ENCODE data around the gene STK38. TPM values are rescaled to one million over a fixed set of nuclear protein-coding genes. Genes with fewer than 3 reads are reported as not detected.

STK38 gene
- total RNA-seq, 1 experiment from 2014 or later = 20.1 TPM

GRCh38 chr6:36580184-36580526, 32.9 kb upstream of the STK38 start:
- BruUV-seq (replicated peaks) = no TSS peak
- H3K36me3 ChIP-seq (ENCODE audit: control insufficient read depth in 1 of 2, insufficient read depth in 2 of 2, low read length in 2 of 2) = no peaks in the 10 kb centered on the region
- ChIA-PET CTCF (interaction anchor here (0.6 to 1.5 kb wide), 4 partner anchors 151 to 592 kb away, joined by 3 to 4 read pairs (median 3); no protein-coding TSS in a partner anchor), POLR2A (interaction anchor here (0.9 to 1.8 kb wide), 3 partner anchors 12 to 16 kb away, joined by 4 to 9 read pairs (median 5); no protein-coding TSS in a partner anchor), RAD21 (ENCODE audit: low non-redundant PET in 1 of 2, low total read pairs in 2 of 2, uncharacterized antibody in 2 of 2, unreplicated experiment in 2 of 2) (interaction anchor here in 1 of 2 experiments (0.5 kb wide), 1 partner anchor 149 kb away, joined by 3 read pairs; no protein-coding TSS in a partner anchor)
- H4K20me1 ChIP-seq (ENCODE audit: insufficient read depth) = no peaks in the 10 kb centered on the region
- H3K79me2 ChIP-seq (ENCODE audit: insufficient read depth, low read length) = no peaks in the 10 kb centered on the region
- TF ChIP-seq EGR1 (IDR thresholded peaks at IDR 0.05; ENCODE audit: low read depth) = no peak
- TF ChIP-seq ZFX (IDR thresholded peaks at IDR 0.05) = no peak
- peak overlapping the region; percentile 21 for H3K9ac ChIP-seq (ENCODE audit: low read length)
- no peaks in the 10 kb centered on the region for H3K27me3 ChIP-seq (ENCODE audit: insufficient read depth, low read length)
- no peak for DNase-seq (ENCODE audit: low read depth, low spot score)
- peak overlapping the region; percentile 57 for H3K4me2 ChIP-seq (ENCODE audit: low read length)
- H3K9me3 ChIP-seq (ENCODE audit: control insufficient read depth in 1 of 2, insufficient read depth in 1 of 2, low read depth in 1 of 2, low read length in 2 of 2) = no peaks in the 10 kb centered on the region
- H3K27ac ChIP-seq (ENCODE audit: low read depth, low read length) = peak overlapping the region; percentile 42
- intact Hi-C loops (cut with micrococcal nuclease) = no loop called here
- peaks cover 27 to 41% of the 10 kb centered on the region in 2 experiments for H3K4me1 ChIP-seq (ENCODE audit: control insufficient read depth in 1 of 2, insufficient read depth in 2 of 2, low read length in 2 of 2)
- no peak for ATAC-seq
- no peaks in the 10 kb centered on the region for H3K9me2 ChIP-seq (ENCODE audit: insufficient read depth)
- H3K4me3 ChIP-seq (replicated peaks in 1 of 2; ENCODE audit: low read depth in 1 of 2, low read length in 2 of 2) = no peak overlapping the region
- peak overlapping the region; percentile 59 for H2AFZ ChIP-seq (ENCODE audit: low read depth, low read length, poor library complexity, severe bottlenecking)

- RAD21 ChIA-PET (ENCODE audit: low non-redundant PET in 1 of 2, low total read pairs in 2 of 2, uncharacterized antibody in 2 of 2, unreplicated experiment in 2 of 2) = no interaction called here
- Histone ChIP-seq H4K20me1 (ENCODE audit: insufficient read depth) (no peaks in the 10 kb centered on the region), H3K4me2 (ENCODE audit: low read length) (peak overlapping the region; percentile 65), H3K27ac (ENCODE audit: low read depth, low read length) (peak overlapping the region; percentile 30; the same call in 1 of the 2 replicates), H3K4me1 (ENCODE audit: control insufficient read depth in 1 of 2, insufficient read depth in 2 of 2, low read length in 2 of 2) (peaks cover 27 to 41% of the 10 kb centered on the region in 2 experiments), H3K9me2 (ENCODE audit: insufficient read depth) (no peaks in the 10 kb centered on the region), H3K4me3 (replicated peaks in 1 of 2; ENCODE audit: low read depth in 1 of 2, low read length in 2 of 2) (no peak overlapping the region), H3K36me3 (ENCODE audit: control insufficient read depth in 1 of 2, insufficient read depth in 2 of 2, low read length in 2 of 2) (no peaks in the 10 kb centered on the region), H3K27me3 (ENCODE audit: insufficient read depth, low read length) (no peaks in the 10 kb centered on the region), H3K9ac (ENCODE audit: low read length) (peak overlapping the region; percentile 32; the same call in 1 of the 2 replicates), H2AFZ (ENCODE audit: low read depth, low read length, poor library complexity, severe bottlenecking) (peak overlapping the region; percentile 93), H3K79me2 (ENCODE audit: insufficient read depth, low read length) (no peaks in the 10 kb centered on the region), H3K9me3 (ENCODE audit: control insufficient read depth in 1 of 2, insufficient read depth in 1 of 2, low read depth in 1 of 2, low read length in 2 of 2) (no peaks in the 10 kb centered on the region)
- DNase-seq (ENCODE audit: low read depth, low spot score) (no peak), ATAC-seq (peak; percentile 6; the same call in 1 of the 2 replicates)
- intact Hi-C loops (cut with micrococcal nuclease) = no loop called here
- POLR2A ChIA-PET = no interaction called here
- TF ChIP-seq EZH2 (IDR thresholded peaks at IDR 0.05) (no peak), YY1 (IDR thresholded peaks at IDR 0.05; ENCODE audit: extremely low read depth, insufficient replicate concordance, low read depth, low read length) (no peak), REST (IDR thresholded peaks at IDR 0.05; ENCODE audit: low read depth) (no peak), EGR1 (IDR thresholded peaks at IDR 0.05; ENCODE audit: low read depth) (no peak), CBX3 (IDR thresholded peaks at IDR 0.05; ENCODE audit: low read depth) (no peak), SIN3A (IDR thresholded peaks at IDR 0.05; ENCODE audit: low read depth) (no peak), TCF7L2 (IDR thresholded peaks at IDR 0.05; ENCODE audit: borderline replicate concordance, extremely low read depth, insufficient read depth, insufficient read length) (no peak), RAD21 (IDR thresholded peaks at IDR 0.05; ENCODE audit: low read depth) (no peak), JUND (IDR thresholded peaks at IDR 0.05) (no peak), SP1 (IDR thresholded peaks at IDR 0.05; ENCODE audit: low read depth) (no peak), SRF (IDR thresholded peaks at IDR 0.05; ENCODE audit: low read depth) (no peak), ZNF274 (IDR thresholded peaks at IDR 0.05; ENCODE audit: low read depth, low read length) (no peak)
- TF ChIP-seq, protein P1, sequence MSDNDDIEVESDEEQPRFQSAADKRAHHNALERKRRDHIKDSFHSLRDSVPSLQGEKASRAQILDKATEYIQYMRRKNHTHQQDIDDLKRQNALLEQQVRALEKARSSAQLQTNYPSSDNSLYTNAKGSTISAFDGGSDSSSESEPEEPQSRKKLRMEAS (IDR thresholded peaks at IDR 0.05) = no peak
- TF ChIP-seq, protein P2, sequence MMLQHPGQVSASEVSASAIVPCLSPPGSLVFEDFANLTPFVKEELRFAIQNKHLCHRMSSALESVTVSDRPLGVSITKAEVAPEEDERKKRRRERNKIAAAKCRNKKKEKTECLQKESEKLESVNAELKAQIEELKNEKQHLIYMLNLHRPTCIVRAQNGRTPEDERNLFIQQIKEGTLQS (IDR thresholded peaks at IDR 0.05) = no peak
- TF ChIP-seq, protein P3, sequence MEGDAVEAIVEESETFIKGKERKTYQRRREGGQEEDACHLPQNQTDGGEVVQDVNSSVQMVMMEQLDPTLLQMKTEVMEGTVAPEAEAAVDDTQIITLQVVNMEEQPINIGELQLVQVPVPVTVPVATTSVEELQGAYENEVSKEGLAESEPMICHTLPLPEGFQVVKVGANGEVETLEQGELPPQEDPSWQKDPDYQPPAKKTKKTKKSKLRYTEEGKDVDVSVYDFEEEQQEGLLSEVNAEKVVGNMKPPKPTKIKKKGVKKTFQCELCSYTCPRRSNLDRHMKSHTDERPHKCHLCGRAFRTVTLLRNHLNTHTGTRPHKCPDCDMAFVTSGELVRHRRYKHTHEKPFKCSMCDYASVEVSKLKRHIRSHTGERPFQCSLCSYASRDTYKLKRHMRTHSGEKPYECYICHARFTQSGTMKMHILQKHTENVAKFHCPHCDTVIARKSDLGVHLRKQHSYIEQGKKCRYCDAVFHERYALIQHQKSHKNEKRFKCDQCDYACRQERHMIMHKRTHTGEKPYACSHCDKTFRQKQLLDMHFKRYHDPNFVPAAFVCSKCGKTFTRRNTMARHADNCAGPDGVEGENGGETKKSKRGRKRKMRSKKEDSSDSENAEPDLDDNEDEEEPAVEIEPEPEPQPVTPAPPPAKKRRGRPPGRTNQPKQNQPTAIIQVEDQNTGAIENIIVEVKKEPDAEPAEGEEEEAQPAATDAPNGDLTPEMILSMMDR (IDR thresholded peaks at IDR 0.05 in 2 of 3, conservative IDR thresholded peaks at IDR 0.05 in 1 of 3; ENCODE audit: borderline replicate concordance in 1 of 3, insufficient read depth in 1 of 3, low read depth in 2 of 3, low read length in 2 of 3) = no peak
- no TSS peak for BruUV-seq (replicated peaks)
- CTCF ChIA-PET = no interaction called here
These were observed 31.2 kb upstream of the STK38 start for GRCh38 chr6:36578431-36578830.

Data from HCT116 (cell line).